HG02571 (cell line): ENCODE results near the gene CHD6.

Experiments
- ATAC-seq: cut with Tn5 transposase; IDR thresholded peaks from one replicate; pipeline ENCODE4 v1.9.1; 2021; ENCODE audit warnings: mild to moderate bottlenecking, moderate library complexity; ENCODE audit not compliant: unreplicated experiment

Gene CHD6

DNA sequence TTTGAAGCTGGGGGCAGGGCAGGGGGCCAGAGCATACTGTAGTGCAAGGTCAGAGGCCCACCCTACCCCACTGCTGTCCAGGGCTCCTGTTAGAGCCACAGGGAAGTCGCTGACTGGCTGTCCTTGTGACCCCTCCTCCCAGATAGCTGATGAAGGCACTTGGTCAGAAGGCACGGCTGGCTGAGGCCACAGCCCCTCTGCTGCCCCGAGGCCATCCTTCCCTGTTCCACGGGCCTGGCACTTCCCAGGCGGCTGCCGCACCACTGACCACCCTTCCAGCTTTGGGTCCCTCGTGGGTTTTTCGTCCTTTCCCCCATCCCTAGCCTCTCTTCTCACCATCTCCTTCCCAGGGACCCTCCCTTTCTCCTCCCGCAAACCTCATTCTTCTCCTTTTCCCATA is 242.3 kb downstream of the CHD6 start:
- no peak for ATAC-seq

- ATAC-seq, result no peak
Observed at GRCh38 chr20:41373931-41374920, 244.0 kb downstream of the CHD6 start.

GRCh38 chr20:41373251-41373783 is 244.9 kb downstream of the CHD6 start:
- ATAC-seq, result no peak

DNA sequence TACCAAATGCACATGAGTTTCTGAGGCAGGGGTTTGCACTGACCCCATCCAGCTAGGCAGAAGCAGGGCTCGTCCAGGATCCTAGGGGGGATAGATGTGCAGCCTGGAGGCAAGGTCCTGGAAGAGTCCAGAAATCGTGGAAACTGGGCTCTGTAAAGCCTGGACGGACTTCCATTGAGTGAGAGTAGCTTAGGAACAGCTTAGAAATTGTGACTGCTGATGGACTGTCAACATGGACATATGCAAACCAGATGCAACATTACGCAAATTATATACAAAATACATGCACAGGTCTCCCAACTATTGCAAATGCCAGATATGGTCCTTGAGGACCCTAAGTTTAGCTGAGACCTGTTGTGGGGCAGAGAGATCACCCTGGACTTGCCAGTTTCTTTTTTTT is 246.8 kb downstream of the CHD6 start:
- no peak for ATAC-seq

DNA sequence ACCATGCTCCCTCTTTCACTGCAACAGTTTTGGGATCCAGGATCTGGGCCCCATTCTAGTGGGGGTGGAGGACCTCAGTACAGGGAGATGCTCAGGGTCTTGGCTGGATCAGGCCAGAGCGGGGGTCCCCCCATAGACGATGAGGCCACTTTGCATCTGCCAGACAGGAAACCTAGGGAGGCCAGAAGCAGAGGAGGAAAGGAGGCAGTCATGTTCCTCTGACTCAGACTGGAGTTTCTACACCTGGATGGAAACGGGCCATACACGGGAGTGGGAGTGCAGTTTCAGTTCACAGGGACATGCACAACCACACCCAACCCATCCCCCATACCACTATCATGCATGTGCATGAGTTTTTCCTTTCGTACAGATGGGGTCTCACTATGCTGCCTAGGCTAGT is 248.0 kb downstream of the CHD6 start:
- no peak for ATAC-seq

- ATAC-seq, result no peak
Observed at GRCh38 chr20:41369673-41370072, 248.5 kb downstream of the CHD6 start.

DNA sequence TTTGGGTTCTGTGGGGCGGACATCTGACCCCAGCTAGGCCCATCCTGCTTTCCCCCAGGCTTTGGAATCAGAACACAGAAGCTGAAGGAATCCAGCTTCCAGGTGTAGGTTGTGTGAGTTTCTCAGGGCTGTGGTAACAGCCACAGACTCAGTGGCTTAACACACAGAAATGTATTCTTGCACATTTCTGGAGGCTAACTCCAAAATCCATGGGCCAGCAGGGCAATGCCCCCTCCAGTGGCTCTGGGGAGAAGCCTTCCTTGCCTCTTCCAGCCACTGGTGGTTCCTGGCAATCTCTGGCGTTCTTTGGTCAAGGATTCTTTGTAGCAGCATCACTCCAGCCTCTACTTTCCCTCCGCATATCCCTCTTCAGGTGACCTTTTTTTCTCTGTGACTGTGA is 250.2 kb downstream of the CHD6 start:
- no peak for ATAC-seq

DNA sequence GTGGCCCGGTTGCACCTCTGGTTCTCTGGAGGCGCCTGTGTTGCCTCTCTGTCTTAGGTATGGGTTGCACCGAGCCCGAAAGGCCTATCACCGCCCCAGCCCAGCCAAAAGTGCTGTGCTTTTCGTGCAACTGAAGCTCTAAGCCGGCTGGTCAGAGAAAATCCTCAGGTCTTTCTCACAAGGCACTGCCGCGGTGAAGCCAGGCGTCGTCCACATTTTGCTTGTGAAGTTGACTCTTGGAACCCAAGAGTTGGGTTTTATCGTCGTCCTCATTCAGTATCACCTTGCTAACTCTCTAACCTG is 250.8 kb downstream of the CHD6 start:
- no peak for ATAC-seq

DNA sequence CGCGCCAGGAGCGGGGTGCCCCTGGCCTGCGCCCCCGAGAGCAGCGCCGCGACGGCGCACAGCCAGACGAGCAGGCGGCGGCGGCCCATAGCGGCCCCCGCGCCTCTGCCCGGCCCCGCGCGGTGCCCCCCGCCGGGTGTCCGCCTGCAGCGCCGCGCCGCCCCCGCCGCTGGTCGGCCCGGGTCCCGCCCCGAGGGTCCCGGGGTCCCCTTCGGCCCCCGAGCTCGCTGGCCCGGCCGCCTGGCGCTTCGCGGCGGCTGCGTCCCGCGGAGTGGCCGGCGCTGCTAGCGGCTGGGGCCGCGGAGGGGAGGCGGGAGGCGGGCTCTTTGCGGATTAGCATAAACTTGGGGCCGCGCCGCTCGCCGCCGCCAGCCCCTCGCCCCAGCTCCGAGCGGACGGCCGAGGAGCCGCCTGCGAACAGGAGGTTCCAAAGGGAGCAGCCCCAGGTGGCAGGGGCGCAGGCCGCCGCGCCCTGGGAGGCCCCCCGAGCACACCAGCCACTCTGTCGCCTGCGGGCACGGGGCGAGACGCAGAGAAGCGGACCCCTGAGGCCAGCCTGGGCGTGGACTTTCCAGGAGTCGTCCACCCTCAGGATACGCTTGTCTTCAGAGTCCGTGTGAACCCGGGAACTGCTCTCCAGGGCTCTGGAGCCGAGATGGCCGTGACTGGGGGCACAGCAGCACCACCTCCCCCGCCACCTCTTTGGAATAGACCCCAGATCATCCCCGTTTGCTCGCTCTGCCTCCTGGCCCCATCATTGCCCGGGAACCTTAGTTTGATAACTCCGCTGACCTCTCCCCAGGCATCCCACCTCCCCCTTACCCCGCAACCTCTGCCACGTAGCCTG is 251.4 kb downstream of the CHD6 start, which contains the start of gene EMILIN3:
Gene EMILIN3 (minus strand): TSS at position 273 of the 847 bp plus-strand sequence. CDS start 184 bp downstream, at position 89.
- no peak for ATAC-seq

DNA sequence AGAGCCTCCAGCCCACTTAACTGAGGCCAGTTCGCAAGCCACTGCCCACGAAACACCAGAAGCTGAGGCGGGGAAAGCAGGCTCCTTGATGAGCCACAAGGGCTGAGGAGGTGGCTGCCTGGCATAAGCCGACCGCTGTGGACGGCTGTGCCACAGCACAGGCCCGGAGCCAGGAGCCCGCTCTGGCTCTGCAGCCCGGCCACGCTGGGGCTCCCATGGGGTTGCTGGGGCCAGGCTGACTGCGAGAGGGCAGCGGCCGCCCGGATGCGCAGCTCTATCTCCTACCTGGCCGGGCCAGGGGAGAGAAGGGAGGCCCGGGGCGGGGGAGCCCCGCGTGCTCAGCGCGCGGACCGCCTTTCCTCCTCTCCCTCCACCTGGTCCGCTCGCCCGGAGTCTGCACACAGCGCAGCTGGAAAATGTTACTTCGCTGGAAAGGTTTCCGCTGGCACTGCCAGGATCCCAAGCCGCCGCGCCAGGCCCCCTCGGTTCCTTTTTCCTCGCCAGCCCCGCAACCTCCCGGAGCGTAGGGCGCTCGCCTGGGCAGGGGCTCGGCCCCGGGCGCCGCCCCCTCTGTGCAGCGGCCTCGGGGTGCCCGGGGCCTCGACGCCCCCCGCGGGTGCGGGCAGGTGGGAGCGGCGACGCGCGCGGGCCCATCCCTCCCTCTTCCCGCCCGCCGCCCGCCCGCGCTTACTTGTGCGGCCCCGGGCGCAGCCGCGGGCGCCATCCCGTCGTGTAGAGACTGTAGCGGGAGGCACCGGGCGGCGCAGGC is 252.2 kb downstream of the CHD6 start:
- no peak for ATAC-seq

DNA sequence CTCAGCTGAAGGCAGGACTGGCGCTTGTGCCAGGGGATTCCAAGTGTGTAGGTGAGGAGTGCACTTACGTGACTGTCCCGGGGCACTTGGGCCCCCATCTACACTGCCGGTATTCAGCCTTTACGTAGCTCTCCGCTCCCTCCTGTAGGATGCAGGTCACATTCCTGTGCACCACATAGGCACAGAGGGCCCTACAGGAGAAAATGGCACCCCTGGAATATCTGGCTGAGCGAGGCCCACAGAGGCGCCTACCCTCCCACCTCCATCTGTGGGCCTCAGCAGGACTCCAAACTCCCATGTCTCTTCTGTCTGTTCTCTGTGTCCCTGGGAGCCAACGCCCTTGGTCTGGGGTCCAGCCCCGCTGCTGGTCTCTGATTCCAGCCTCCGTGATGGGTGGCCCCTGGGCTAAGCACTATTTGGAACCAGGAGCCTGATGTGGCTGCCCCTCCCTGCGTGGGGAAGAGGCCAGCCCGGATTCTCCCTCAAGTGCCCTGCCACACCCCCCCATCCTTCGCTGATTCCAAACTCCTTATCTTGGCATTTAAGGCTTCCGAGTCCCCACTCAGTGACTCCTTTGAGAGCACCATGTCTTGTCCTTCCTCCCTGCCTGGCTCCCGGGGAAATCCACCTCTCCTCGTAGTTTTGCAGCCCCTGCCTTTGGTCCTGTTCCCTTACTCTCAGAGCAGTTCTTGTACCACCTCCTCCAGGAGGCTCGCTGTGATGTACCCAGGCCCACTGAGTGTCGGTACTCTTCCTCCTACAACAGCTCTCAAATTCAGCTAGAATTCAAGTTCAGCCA is 253.0 kb downstream of the CHD6 start:
- no peak for ATAC-seq

DNA sequence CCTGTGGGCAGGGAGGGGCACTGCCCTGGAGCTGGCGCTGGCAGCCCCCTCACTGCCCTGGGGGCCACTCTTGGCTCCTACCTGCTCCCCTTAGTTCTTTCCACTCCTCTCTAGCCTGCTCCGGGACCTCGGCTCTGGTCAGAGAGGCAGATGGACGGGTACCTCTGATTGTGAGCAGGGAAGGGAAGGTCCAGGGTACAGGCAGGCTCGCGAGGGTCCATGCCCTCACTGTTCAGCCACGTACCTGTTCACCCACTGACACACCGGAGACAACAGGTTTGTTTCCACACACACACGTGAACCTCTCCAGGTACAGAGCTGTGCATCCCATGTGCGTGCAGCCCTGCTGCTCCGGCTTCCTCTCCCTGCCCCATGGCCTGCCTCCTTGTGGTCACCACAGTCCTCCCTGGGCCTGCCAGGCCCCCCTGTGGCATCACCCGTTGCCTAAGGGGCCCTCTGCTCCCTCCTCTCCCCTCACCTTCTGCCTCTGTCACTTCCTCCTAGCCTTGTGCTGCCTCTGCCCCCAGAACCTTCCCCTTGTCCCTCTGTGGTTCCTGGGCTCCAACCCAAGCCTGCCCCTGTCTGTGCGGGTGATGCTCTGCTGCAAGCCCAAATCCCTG is 253.8 kb downstream of the CHD6 start:
- no peak for ATAC-seq

- no peak for ATAC-seq
Observed at GRCh38 chr20:41363601-41364000, 254.6 kb downstream of the CHD6 start.

- no peak for ATAC-seq
Observed at GRCh38 chr20:41362748-41363140, 255.4 kb downstream of the CHD6 start.

DNA sequence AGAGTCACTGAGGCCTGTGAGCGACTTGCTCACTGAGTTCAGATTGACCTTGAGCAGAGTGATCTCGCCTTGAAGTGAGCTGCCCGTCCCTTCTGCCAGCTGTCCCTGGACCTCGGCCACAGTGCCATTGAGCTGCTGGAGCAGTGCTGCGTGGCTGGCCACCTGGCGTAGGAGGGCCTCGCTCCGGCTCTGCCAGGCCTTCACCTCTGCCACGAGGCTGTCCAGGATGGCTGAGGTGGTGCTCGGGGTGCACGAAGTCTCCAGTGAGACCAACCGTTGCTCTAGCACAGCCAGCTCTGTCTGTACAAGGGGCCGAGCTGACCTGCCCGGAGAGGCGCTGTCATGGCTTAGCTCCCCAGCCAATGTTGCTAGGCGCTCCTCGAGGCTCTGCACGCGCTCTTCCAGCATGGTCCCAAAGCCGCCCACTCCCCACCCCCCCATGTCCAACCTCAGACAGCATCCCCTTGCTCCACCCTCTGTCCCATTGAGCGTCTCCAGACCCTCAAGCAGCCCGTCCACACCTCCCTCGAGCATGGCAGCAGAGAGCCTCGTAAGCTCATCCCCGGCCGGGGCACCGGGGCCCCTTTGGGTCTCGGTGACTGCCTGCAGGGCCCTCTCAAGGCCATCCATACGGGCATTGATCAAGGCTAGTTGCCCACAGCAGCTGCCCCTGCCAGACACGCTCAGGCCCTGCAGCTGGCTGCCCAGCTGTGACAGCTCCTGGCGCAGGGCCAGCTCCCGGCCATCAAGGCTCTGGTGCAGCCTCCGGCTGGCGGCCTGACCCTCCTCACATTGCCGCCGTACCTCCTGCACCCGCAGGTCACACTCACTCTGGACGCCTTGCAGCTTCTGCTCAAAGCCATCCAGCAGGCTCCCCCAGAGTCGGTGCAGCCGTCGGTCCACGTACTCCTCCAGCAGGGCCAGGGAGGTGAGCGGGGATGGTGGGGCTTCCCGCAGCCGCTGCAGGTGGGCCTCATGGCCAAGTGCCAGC is 256.1 kb downstream of the CHD6 start:
- no peak for ATAC-seq

DNA sequence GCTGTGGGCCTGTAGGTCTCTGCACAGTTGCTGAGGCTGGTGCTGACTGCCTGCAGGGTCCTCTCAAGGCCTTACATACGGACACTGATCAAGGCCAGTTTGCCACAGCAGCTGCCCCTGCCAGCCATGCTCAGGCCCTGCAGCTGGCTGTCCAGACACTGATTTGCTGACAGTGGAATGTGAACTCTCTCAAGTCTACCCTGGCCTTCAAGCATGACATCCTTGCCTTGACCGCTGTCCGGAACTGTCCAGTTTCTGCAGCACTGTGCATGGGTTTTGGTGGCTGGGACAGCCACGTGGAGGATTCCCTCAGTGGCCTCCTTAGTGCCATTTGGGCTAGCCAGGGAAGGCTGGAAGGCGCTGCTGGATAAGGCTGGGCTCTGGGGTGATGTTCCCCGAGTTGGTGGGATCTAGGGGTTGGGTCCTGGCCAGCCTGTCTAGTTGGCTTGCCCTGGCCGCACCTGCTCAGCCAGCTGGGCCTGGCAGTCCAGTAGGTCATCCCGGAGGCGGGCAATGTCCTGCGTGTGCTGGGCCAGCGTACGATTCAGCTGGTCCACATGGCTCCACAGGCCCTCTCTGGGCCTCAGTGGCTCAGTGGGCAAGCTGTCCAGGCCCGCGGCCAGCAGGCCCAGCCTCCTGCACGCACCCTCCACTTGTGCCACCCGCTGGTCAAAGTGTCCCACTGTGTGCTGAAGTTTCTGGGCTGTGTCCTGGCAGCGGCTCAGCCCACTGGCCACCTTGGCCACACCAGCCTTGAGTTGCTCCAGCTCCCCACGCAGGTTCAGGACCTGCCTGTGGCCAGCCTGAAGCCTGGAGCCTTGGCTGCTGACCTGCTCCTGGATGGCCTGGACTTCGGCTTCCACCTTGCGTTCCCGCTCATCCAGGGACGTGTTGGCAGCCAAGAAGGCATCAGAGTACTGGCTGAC is 257.1 kb downstream of the CHD6 start:
- ATAC-seq, result no peak

GRCh38 chr20:41359541-41360011 is 258.6 kb downstream of the CHD6 start:
- no peak for ATAC-seq
